NCI-H146 (cell line): Measurements from ENCODE around the gene RHBDL1.

ENCODE experiments used
- DNase-seq: peaks from one replicate; lab custom pipeline; 2025; lab: John Stamatoyannopoulos, UW

RHBDL1 gene

DNA sequence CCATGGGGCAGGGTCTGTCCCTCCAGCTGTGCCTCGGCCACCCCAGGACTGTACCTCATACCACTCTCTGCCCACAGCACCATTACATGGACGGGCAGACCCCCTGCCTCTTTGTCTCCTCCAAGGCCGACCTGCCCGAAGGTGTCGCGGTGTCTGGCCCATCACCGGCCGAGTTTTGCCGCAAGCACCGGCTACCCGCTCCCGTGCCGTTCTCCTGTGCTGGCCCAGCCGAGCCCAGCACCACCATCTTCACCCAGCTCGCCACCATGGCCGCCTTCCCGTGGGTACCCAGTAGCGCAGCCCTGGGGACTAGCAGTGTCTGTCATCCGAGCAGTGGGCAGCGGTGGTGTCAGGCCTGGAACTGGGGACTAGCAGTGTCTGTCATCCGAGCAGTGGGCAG is 2.6 kb upstream of the RHBDL1 start:
- DNase-seq: no peak

GRCh38 chr16:673399-673991 is 2.0 kb upstream of the RHBDL1 start:
- no peak for DNase-seq

DNA sequence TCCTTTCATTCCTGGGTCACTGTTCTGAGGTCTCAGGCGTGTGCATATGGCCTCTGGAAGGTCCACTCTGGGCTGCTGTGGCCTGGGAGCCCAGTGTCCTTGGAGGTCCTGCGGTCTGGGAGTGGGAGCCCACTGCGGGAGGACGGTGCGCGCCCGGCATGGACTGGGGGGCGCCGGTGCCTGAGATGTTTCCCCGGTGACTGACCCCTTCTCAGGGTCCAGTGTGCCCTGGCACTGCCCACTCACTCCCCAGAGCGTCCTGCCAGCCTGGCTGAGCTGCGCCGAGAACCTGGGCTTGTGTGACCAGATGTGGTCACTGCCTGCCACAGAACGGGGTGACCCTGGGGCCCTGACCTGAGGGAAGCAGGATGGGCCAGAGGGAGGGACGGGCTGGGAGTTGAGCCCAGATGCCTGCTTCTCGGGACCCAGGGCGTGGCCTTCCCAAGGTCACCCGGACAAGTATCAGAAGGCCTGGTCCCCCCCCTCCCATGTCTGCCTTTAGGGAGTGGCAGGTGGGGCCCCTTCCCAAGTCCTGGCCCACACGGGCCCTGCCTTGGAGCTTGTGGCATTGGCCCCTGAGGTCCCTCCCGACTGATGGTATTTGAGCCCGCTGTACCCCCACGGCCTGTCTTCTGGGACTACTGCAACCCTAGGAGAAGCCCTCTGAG is 1.1 kb upstream of the RHBDL1 start:
- DNase-seq: no peak

DNA sequence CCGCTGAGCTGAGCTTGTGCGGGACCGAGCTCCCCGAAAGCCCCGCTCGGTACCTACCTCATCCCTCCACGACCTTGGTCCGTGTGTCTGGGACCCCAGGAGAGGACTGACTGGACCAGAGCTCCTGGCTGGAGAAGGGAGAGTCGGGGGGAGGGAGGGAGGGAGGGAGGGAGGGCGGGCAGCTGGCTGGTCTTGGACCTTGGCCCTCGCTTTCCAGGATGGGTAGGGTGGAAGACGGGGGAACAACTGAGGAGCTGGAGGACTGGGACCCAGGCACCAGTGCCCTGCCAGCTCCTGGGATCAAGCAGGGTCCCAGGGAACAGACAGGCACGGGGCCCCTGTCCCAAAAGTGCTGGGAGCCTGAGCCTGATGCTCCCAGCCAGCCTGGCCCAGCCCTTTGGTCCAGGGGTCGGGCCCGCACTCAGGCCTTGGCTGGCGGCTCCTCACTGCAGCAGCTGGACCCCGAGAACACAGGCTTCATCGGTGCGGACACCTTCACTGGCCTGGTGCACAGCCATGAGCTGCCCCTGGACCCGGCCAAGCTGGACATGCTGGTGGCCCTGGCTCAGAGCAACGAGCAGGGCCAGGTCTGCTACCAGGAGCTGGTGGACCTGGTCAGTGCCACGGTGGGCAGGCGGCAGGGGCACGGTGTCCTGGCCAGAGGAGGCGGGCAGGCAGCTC is 553 bp downstream of the RHBDL1 start:
- DNase-seq: no peak

- no peak for DNase-seq
Measured at GRCh38 chr16:676565-676902, 1.1 kb downstream of the RHBDL1 start.

GRCh38 chr16:676913-677312 is 1.4 kb downstream of the RHBDL1 start:
- peak; percentile 93 for DNase-seq

DNA sequence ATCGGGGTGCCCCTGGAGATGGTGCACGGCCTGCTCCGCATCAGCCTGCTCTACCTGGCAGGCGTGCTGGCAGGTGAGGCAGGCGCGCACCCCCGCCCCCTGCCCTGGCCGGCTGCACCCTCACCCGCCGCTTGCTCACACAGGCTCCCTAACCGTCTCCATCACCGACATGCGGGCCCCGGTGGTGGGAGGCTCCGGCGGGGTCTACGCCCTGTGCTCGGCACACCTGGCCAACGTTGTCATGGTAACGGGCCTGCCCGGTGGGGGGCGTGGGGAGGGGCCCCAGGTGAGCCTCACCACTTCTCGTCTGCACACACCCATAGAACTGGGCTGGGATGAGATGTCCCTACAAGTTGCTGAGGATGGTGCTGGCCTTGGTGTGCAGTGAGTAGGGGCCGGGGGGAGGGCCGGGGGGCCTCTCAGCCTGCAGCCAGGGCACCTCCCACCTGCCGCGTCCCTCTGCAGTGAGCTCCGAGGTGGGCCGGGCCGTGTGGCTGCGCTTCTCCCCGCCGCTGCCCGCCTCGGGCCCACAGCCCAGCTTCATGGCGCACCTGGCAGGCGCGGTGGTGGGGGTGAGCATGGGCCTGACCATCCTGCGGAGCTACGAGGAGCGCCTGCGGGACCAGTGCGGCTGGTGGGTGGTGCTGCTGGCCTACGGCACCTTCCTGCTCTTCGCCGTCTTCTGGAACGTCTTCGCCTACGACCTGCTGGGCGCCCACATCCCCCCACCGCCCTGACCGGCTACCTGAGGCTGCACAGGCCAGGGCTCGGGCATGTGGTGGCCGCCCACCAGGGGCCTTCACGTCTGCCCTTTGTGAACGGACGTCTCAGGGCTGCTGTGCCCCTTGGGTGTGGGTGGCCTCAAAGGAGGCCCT is 2.1 kb downstream of the RHBDL1 start:
- peak; percentile 95 for DNase-seq

DNA sequence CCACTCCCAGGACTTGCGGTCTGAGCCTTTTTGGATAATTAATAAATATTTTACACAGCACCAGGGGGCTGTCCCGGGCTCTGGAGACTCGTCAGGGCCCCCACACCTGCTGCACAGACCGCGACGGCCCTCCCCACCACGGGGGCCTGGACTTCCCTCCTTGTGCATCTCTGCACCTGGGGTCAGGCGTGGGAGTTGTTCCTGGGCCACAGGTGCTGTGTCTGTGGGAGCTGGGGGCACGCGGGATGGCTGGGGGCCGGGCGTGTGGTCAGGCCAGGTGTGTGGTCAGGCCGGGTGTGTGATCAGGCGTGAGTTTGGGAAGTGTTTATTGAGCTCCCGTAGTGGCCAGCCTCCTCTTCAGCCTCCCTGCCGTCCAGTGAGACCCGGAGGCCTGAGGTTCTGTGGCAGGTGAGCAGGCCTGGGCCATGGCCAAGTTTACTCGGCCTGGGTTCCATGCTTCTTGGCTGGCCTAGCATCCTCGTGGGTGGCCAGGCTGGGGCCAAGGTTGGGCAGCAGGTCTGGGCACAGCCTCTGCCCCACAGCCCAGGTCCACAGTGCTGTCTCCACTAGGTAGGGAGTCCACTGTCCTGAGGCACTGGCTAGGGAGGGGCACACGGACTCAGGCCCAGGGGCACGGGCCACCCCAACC is 2.9 kb downstream of the RHBDL1 start:
- DNase-seq: peak; percentile 55

DNA sequence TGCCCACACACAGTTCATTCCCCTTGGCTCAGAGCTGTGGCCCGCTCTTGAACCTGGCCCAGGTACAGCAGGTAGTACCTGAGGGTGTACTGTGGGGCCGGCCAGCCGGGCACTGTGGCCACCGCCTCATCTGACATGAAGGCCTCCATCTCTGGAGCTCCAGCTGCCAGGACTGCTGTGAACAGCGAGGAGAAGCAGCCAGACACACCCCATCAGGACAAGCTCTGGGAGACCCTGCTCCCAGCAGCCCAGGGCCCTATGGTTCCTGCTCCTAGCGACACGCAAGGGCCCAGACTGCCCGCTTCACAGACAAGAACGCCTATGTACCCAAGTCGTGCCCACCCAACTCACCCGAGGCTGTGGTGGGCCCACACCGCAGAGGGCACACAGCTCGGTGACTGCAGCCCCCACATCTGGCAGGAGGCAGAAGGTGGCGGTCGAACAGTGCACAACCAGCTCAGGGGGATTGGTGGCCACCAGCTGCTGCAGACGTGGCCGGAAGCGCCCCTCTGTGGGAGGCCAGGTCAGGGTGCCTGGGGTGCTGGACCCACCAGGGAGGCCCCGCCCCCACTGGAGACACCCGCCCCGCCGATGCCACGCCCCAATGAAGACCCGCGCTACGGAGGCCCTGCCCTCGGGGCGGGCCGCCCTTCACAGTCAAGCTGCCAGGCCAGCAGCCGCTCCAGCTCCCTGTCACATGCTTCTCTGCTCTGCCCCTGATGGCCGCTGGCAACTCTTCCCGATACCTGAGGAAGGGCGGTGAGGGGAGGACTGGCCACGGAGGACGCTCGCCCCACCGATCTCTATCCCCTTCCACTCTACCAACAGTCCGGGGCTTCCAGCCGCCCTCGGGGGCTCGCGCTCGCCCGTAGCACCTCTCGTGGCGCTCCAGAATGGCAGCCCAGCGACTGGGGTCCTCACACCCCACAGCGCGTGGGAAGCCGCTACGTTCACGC is 3.7 kb downstream of the RHBDL1 start:
- peak; percentile 87 for DNase-seq

- DNase-seq: peak; percentile 90
Measured at GRCh38 chr16:679814-680624, 4.5 kb downstream of the RHBDL1 start, which contains the start of gene STUB1. Gene STUB1, plus strand, starts transcription at chr16:680410. Its CDS starts 116 bp downstream, at chr16:680526.

DNA sequence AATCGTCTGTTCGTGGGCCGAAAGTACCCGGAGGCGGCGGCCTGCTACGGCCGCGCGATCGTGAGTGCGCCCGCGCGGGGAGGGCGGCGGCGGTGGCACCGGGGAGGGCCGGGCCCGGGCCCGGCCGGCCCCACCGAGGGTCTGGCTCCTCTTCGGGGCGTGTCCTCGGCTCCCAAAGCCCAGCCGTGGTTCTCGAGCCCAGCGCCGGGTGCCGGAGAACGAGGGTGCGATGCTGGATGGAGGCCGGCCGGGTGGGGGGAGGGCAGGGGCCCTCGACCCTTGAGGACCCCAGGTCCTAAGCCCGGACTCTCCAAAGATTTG is 5.1 kb downstream of the RHBDL1 start:
- DNase-seq: no peak

DNA sequence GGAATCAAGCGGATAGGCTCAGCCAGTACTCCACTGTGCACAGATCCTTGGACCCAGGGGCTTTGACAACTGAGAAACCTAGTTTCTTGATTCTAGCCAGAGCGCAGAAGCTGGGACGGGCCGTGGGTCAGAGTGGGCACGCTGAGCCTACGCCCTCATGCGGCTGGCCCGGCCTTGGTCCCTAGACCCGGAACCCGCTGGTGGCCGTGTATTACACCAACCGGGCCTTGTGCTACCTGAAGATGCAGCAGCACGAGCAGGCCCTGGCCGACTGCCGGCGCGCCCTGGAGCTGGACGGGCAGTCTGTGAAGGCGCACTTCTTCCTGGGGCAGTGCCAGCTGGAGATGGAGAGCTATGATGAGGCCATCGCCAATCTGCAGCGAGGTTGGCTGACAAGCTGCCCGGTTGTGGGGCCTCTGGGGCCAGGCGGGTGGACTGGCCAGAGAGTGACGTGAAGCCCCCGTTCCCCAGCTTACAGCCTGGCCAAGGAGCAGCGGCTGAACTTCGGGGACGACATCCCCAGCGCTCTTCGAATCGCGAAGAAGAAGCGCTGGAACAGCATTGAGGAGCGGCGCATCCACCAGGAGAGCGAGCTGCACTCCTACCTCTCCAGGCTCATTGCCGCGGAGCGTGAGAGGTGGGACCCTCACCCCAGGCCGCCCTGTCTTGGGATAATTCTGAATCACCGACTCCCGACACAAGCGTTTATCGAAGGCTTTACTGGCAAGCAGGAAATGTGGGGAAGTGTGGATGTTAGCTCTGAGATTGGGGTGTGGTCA is 5.7 kb downstream of the RHBDL1 start:
- DNase-seq: peak; percentile 37

DNA sequence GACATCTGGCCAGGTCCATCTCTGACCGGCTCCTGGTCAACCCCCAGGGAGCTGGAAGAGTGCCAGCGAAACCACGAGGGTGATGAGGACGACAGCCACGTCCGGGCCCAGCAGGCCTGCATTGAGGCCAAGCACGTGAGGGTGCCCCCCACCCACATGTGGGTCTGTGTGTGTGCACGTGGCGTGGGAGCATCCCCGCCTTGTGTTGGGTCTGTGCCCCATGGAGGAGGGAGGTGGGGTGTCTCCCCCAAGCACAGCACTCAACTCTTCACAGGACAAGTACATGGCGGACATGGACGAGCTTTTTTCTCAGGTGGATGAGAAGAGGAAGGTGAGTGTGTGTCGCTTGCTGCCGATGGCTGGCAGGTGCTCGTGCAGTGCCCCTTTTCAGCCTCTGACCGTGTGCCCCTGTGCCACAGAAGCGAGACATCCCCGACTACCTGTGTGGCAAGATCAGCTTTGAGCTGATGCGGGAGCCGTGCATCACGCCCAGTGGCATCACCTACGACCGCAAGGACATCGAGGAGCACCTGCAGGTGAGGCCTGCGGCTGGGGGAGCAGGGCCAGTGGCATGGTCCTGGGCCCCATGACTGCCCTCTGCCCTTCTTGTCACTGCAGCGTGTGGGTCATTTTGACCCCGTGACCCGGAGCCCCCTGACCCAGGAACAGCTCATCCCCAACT is 6.4 kb downstream of the RHBDL1 start:
- DNase-seq: peak; percentile 16

DNA sequence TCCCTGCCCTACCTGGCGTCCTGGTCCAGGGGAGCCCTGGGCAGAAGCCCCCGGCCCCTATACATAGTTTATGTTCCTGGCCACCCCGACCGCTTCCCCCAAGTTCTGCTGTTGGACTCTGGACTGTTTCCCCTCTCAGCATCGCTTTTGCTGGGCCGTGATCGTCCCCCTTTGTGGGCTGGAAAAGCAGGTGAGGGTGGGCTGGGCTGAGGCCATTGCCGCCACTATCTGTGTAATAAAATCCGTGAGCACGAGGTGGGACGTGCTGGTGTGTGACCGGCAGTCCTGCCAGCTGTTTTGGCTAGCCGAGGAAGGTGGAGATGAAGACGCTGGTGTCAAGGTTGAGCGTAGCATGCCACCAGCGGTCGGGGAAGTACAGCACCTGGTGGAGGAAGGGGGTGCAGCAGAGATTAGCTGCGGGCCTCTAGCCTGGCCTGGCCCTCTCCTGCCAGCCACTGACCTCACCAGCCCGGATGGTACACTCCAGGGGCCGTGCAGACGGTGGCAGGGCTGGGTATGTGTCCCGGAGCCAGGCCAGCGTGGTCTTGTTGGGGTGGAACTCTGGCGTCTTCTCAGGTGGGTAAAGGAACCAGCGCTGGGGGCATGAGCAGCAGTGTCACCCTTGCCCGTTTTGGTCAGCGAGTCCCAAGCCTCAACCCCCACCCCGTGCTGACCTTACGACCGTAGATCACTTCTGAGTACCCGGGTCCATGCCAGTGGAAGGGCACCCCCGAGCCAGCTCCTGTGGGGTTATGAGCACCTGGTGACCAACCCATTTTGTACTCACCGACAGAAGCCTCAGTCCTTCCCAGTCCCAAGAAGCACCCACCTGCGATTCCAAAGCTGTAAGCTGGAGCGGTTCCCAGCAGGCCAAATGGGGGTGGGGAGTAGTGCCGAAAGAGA is 7.3 kb downstream of the RHBDL1 start:
- no peak for DNase-seq

- no peak for DNase-seq
Measured at GRCh38 chr16:683396-684070, 8.1 kb downstream of the RHBDL1 start.

DNA sequence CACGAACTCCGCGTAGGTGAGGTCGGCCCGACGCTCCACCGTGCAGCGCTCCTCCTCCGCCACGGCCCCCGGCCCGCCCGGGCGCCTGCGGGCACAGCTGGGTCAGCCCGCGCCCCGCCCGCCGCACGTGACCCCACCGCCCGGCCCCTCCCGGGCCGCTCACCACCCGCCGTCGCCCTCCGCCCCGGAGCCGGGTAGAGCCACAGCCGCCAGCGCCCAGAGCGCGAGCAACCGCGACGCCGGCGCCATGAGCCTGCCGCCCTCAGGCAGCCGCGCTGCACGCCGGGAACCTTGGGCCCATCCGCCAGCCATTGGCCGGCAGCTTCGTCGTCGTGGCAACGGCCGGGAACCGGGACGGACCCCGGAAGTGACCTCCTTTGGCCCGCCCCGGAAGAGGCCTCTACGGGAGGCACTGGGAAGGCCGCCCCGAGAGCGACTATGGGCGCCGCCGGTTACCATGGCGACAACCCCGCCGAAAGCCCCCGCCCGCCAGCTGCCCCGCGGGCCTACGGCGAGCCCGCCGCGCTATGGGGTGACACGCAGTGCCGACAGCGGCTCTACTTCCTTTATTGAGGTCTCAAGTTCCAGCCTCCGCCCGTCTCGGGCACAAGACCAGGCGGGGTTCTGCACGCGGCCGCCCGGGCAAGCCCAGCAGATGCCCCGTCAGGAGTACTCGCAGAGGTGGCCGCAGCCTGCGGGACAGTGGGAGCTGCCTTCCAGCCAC is 8.8 kb downstream of the RHBDL1 start, which contains the start of gene JMJD8:
Gene JMJD8, minus strand, starts transcription at position 264 of the 724 bp plus-strand sequence. Its CDS starts 15 bp downstream, at position 249.
- peak; percentile 98 for DNase-seq
